DND-41 (cell line): ENCODE data around the gene ENTREP1.

Experiments
- ATAC-seq: fragments of 200-7000 bp; cut with Tn5 transposase; 3 replicates; pipeline ENCODE4 v1.9.1; 2021; ENCODE audit warnings: low read depth; ENCODE audit not compliant: insufficient read depth
- DNase-seq: peaks from one replicate; pipeline ENCODE4 v3.0.0-alpha.2; 2020
- H2AFZ ChIP-seq: 2 replicates; pipeline ENCODE4 v1.6.0; 2012; ENCODE audit warnings: low read depth, low read length
- H3K27ac ChIP-seq: 2 replicates; pipeline ENCODE4 v1.5.1; 2012; ENCODE audit warnings: low read length, inconsistent platforms
- H3K27me3 ChIP-seq: fragments of 200-600 bp; sonication (generic); 2 replicates; pipeline ENCODE4 v1.6.0; 2012; ENCODE audit warnings: low read length, mild to moderate bottlenecking, inconsistent platforms; ENCODE audit not compliant: insufficient read depth, poor library complexity
- H3K36me3 ChIP-seq: 2 replicates; pipeline ENCODE4 v1.5.1; 2012; ENCODE audit warnings: low read length, inconsistent platforms; ENCODE audit not compliant: insufficient read depth
- H3K4me1 ChIP-seq: 2 replicates; pipeline ENCODE4 v1.5.1; 2012; ENCODE audit warnings: mild to moderate bottlenecking, low read length; ENCODE audit not compliant: insufficient read depth
- H3K4me2 ChIP-seq: 2 replicates; pipeline ENCODE4 v1.6.0; 2012; ENCODE audit warnings: mild to moderate bottlenecking, moderate library complexity, low read length, inconsistent platforms; ENCODE audit not compliant: insufficient read depth
- H3K4me3 ChIP-seq, 2 experiments: fragments of 200-600 bp in 1 of 2; shearing (Covaris generic) in 1 of 2; 2 replicates each; pipeline ENCODE4 v1.5.1; 2012 to 2016; ENCODE audit warnings: inconsistent platforms in 2 of 2, low read length in 2 of 2, mild to moderate bottlenecking in 2 of 2, low read depth in 1 of 2, moderate library complexity in 1 of 2
- H3K79me2 ChIP-seq: 2 replicates; pipeline ENCODE4 v1.6.0; 2012; ENCODE audit warnings: low read length, inconsistent platforms; ENCODE audit not compliant: insufficient read depth
- H3K9ac ChIP-seq: 2 replicates; pipeline ENCODE4 v1.6.0; 2012; ENCODE audit warnings: low read depth, mild to moderate bottlenecking, inconsistent platforms, low read length, moderate library complexity
- H3K9me3 ChIP-seq: 2 replicates; pipeline ENCODE4 v1.5.1; 2012; ENCODE audit warnings: low read length, moderate library complexity, mild to moderate bottlenecking, inconsistent platforms; ENCODE audit not compliant: insufficient read depth, severe bottlenecking
- H4K20me1 ChIP-seq: 2 replicates; pipeline ENCODE4 v1.6.0; 2012; ENCODE audit warnings: low read length; ENCODE audit not compliant: insufficient read depth
- CTCF ChIP-seq: IDR thresholded peaks from 2 replicates; pipeline ENCODE4 v1.5.1; 2012; ENCODE audit warnings: borderline replicate concordance, low read length, moderate library complexity, mild to moderate bottlenecking; ENCODE audit not compliant: poor library complexity, severe bottlenecking; ENCODE audit errors: extremely low read depth
- EZH2 ChIP-seq: IDR thresholded peaks from 3 replicates; pipeline ENCODE4 v1.6.1; 2012; ENCODE audit warnings: borderline replicate concordance, low read depth, mild to moderate bottlenecking, moderate library complexity, low read length, inconsistent platforms; ENCODE audit not compliant: severe bottlenecking

The ENTREP1 gene

DNA sequence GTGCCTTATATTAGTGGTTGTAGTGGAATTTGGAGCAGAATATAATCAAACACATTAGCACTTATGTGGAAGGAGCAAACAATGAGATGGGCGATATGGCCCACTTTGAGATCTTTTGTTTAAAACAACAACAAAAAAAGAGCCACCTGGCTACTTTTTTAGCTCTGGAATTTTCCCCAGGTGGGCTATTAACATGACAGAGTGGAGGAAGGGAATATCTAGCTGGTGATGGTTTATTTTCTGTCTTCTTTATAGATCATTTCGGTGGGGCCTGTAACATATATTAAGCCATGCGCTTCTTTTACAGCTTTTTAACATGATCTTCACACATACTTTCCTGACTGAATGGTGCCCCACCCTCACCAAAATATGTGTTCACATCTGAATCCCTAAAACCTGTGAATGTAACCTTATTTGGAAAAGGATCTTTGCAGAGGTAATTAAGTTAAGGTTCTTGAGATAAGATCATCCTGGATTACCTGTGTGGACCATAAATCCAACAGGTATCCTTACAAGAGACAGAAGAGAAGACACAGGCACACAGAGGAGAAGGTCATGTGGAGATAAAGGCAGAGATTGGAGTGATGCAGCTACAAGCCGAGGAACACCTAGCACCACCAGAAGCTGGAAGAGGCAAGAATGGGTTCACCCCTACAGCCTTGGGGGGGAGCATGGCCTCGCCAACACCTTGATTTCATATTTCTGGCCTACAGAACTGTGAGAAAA lies 16.6 kb upstream of the ENTREP1 start:
- Histone ChIP-seq H2AFZ (no peak overlapping the region), H3K27me3 (no peaks in the 10 kb centered on the region), H3K27ac (no peak overlapping the region), H3K9ac (no peak overlapping the region), H4K20me1 (no peaks in the 10 kb centered on the region), H3K4me3 (no peak overlapping the region), H3K36me3 (no peaks in the 10 kb centered on the region), H3K4me2 (no peak overlapping the region), H3K9me3 (no peaks in the 10 kb centered on the region), H3K79me2 (no peaks in the 10 kb centered on the region), H3K4me1 (no peaks in the 10 kb centered on the region)
- DNase-seq (no peak), ATAC-seq (no peak)
- TF ChIP-seq CTCF, result no peak
- TF ChIP-seq EZH2, result no peak

GRCh38 chr9:69313175-69313574 lies 11.8 kb upstream of the ENTREP1 start:
- H3K9ac ChIP-seq, result no peak overlapping the region
- TF ChIP-seq CTCF, result no peak
- TF ChIP-seq EZH2, result no peak
- no peaks in the 10 kb centered on the region for H3K27me3 ChIP-seq
- H3K4me1 ChIP-seq, result no peaks in the 10 kb centered on the region
- H4K20me1 ChIP-seq, result no peaks in the 10 kb centered on the region
- H3K79me2 ChIP-seq, result no peaks in the 10 kb centered on the region
- H3K27ac ChIP-seq, result no peak overlapping the region
- no peak for ATAC-seq
- no peak overlapping the region for H2AFZ ChIP-seq
- no peaks in the 10 kb centered on the region for H3K9me3 ChIP-seq
- H3K36me3 ChIP-seq, result no peaks in the 10 kb centered on the region
- H3K4me3 ChIP-seq, result no peak overlapping the region
- no peak overlapping the region for H3K4me2 ChIP-seq
- no peak for DNase-seq

DNA sequence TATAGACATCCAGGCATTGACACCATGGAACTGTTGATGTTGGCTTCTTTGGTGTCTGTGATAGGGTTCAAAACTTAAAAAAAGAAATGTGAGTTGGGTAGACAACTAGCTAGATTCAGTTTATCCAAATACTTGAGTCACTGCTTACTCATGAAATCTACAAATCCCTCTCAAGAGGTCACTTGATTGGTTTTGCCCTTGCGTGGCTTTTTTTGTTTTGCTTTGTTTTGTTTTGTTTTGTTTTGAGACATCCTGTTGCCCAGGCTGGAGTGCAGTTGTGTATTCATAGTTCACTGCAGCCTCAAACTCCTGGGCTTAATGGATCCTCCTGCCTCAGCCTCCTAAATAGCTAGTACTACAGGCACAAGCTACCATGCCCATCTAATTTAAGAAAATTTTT lies 10.5 kb upstream of the ENTREP1 start:
- H3K27ac ChIP-seq, result no peak overlapping the region
- no peak overlapping the region for H3K4me2 ChIP-seq
- no peak overlapping the region for H3K9ac ChIP-seq
- no peak overlapping the region for H3K4me3 ChIP-seq
- H2AFZ ChIP-seq, result no peak overlapping the region
- no peaks in the 10 kb centered on the region for H3K9me3 ChIP-seq
- ATAC-seq (no peak), DNase-seq (no peak)
- no peaks in the 10 kb centered on the region for H3K27me3 ChIP-seq
- TF ChIP-seq CTCF, result no peak
- TF ChIP-seq EZH2, result no peak
- no peaks in the 10 kb centered on the region for H4K20me1 ChIP-seq
- H3K4me1 ChIP-seq, result no peaks in the 10 kb centered on the region
- no peaks in the 10 kb centered on the region for H3K36me3 ChIP-seq
- H3K79me2 ChIP-seq, result no peaks in the 10 kb centered on the region
